ENCODE results near the gene SMARCC1.

The SMARCC1 gene

GRCh38 chr3:47803480-47804025, 21.9 kb upstream of the SMARCC1 start:
- H3K4me3 ChIP-seq (ENCODE audit: low read length): peak overlapping the region; percentile 87
- TF ChIP-seq CTCF (conservative IDR thresholded peaks at IDR 0.05; ENCODE audit: low read length): no peak
- DNase-seq (ENCODE audit: low read depth): no peak

- peak within 1 kb of the TSS; percentile 87 for H3K4me3 ChIP-seq (ENCODE audit: low read length)
- peak; percentile 83 for DNase-seq (ENCODE audit: low read depth)
- TF ChIP-seq CTCF (conservative IDR thresholded peaks at IDR 0.05; ENCODE audit: low read length): no peak
Observed at GRCh38 chr3:47802734-47803479, 21.2 kb upstream of the SMARCC1 start, which contains the start of gene DHX30. DHX30 (plus strand) TSS chr3:47803138; CDS start chr3:47810684, 7,546 bp downstream.

- no peak for DNase-seq (ENCODE audit: low read depth)
- TF ChIP-seq CTCF (conservative IDR thresholded peaks at IDR 0.05; ENCODE audit: low read length): peak; percentile 37
- no peak overlapping the region for H3K4me3 ChIP-seq (ENCODE audit: low read length)
Observed at GRCh38 chr3:47799733-47800132, 18.0 kb upstream of the SMARCC1 start.

GRCh38 chr3:47794544-47794943, 12.9 kb upstream of the SMARCC1 start:
- DNase-seq (ENCODE audit: low read depth): no peak
- TF ChIP-seq CTCF (conservative IDR thresholded peaks at IDR 0.05; ENCODE audit: low read length): no peak
- no peak overlapping the region for H3K4me3 ChIP-seq (ENCODE audit: low read length)

GRCh38 chr3:47792699-47793098, 11.0 kb upstream of the SMARCC1 start:
- TF ChIP-seq CTCF (conservative IDR thresholded peaks at IDR 0.05; ENCODE audit: low read length): no peak
- DNase-seq (ENCODE audit: low read depth): no peak
- no peak overlapping the region for H3K4me3 ChIP-seq (ENCODE audit: low read length)

GRCh38 chr3:47791193-47791855, 9.6 kb upstream of the SMARCC1 start:
- DNase-seq (ENCODE audit: low read depth): no peak
- TF ChIP-seq CTCF (conservative IDR thresholded peaks at IDR 0.05; ENCODE audit: low read length): no peak
- no peak overlapping the region for H3K4me3 ChIP-seq (ENCODE audit: low read length)

Measured in AG10803 (cell line).